GM23248 (cell line): ENCODE measurements around the gene TMEM130.

Experiments
- EZH2 ChIP-seq: fragments of 200-600 bp; sonication (generic); IDR thresholded peaks from 2 replicates; pipeline ENCODE4 v1.6.1; 2018; ENCODE audit warnings: antibody characterized with exemption, mild to moderate bottlenecking; ENCODE audit not compliant: insufficient read depth, poor library complexity, severe bottlenecking
- EZH2phosphoT487 ChIP-seq: fragments of 200-600 bp; sonication (generic); IDR thresholded peaks from 2 replicates; pipeline ENCODE4 v1.6.1; 2018; ENCODE audit warnings: antibody characterized with exemption, moderate library complexity, mild to moderate bottlenecking, low read depth; ENCODE audit not compliant: insufficient read depth

DNA sequence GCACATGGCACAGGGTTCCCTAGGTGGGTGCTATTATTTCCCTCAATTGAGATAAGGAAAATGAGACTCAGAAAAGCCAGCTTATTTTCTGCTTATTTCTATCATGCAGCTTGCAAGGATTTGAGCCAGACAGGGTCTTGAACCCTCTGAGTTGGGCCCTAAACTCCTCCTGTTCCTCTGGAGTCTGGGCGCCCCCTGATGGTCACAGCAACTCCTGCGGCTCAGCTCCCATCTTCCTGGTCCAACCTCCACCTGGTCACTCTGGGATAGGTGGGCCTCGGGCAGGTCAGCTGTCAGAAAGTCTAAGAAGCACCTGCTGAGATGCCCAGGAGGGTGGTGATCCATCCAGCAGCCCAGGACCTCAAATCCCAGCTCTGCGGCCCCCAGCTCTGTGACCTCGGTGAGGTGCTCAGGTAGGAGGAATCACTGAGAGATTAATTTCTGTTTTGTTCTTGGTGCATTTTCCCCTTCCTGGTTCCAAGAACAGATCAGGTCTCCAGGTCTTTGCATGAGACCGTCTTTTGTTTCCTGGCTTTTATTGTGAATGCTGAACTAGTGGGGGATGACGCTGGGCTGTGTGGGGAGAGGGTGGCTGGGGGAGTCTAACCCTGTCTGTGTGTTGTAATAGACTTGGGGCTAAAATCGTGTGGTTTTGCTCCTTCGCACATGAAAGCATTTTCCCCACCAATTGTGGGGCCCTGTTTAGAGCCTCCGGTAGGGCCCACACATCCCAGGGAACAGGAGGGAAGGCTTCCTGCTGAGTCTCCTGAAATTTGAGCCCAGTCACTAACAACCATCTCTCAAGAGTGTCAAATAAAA, 32.8 kb downstream of the TMEM130 start:
- TF ChIP-seq EZH2phosphoT487 (no peak), EZH2 (no peak)
